PC-3 (cell line): Measurements from ENCODE around the gene CORO2A. TPM values are rescaled to one million over a fixed set of nuclear protein-coding genes. Genes with fewer than 3 reads are reported as not detected.

ENCODE experiments used
- ATAC-seq: fragments of 200-7000 bp; cut with Tn5 transposase; 2 replicates; pipeline ENCODE4 v1.9.1; 2020; ENCODE audit warnings: mild to moderate bottlenecking, moderate library complexity
- BruUV-seq: library from RNA; stranded (reverse); fragments of 400-500 nt; replicated peaks from 2 replicates; lab custom pipeline; 2021; lab: Mats Ljungman, UMichigan
- CTCF ChIA-PET: fragments of 300-600 bp; sonication (Branson Sonifier 250); formaldehyde crosslinking; loops from one replicate; lab custom pipeline; 2022; ENCODE audit warnings: antibody characterized with exemption; lab: Charles Lee
- POLR2A ChIA-PET: fragments of 300-600 bp; sonication (Branson Sonifier 250); formaldehyde crosslinking; loops from one replicate; lab custom pipeline; 2022; ENCODE audit warnings: antibody characterized with exemption; ENCODE audit not compliant: unreplicated experiment; lab: Charles Lee
- DNase-seq: peaks from one replicate; pipeline ENCODE4 v3.0.0-alpha.2; 2015
- H2AFZ ChIP-seq: fragments of 300-600 bp; sonication (generic); 2 replicates; pipeline ENCODE4 v1.6.0; 2016; ENCODE audit warnings: antibody characterized with exemption, low read length
- H3F3A ChIP-seq: fragments of 300-600 bp; sonication (generic); one replicate; pipeline ENCODE4 v1.6.0; 2017; ENCODE audit warnings: antibody characterized with exemption, low read length, control low read depth, mild to moderate bottlenecking; ENCODE audit not compliant: unreplicated experiment
- H3K27ac ChIP-seq: fragments of 300-600 bp; sonication (generic); 2 replicates; pipeline ENCODE4 v1.5.1; 2016; ENCODE audit warnings: mild to moderate bottlenecking, low read length
- H3K27me3 ChIP-seq: fragments of 300-600 bp; sonication (generic); 2 replicates; pipeline ENCODE4 v1.6.1; 2016; ENCODE audit warnings: low read length, mixed read lengths
- H3K36me3 ChIP-seq: fragments of 300-600 bp; sonication (generic); 2 replicates; pipeline ENCODE4 v1.6.1; 2016; ENCODE audit warnings: low read depth, mixed run types, low read length, mixed read lengths
- H3K4me1 ChIP-seq: fragments of 300-600 bp; sonication (generic); 2 replicates; pipeline ENCODE4 v1.5.1; 2016; ENCODE audit warnings: low read length; ENCODE audit not compliant: insufficient read depth
- H3K4me2 ChIP-seq: fragments of 300-600 bp; sonication (generic); 2 replicates; pipeline ENCODE4 v1.6.0; 2016; ENCODE audit warnings: low read length
- H3K4me3 ChIP-seq: fragments of 300-600 bp; sonication (generic); 2 replicates; pipeline ENCODE4 v1.5.1; 2016; ENCODE audit warnings: mild to moderate bottlenecking, low read length, mixed read lengths
- H3K79me2 ChIP-seq: fragments of 300-600 bp; sonication (generic); 2 replicates; pipeline ENCODE4 v1.6.1; 2017; ENCODE audit warnings: low read length, mixed read lengths
- H3K9ac ChIP-seq: fragments of 300-600 bp; sonication (generic); 2 replicates; pipeline ENCODE4 v1.6.0; 2016; ENCODE audit warnings: mild to moderate bottlenecking, low read length
- H3K9me2 ChIP-seq: fragments of 300-600 bp; sonication (generic); replicated peaks from 2 replicates; pipeline ENCODE4 v1.6.1; 2016; ENCODE audit warnings: mixed run types, low read length, mixed read lengths
- H3K9me3 ChIP-seq: fragments of 300-600 bp; sonication (generic); 2 replicates; pipeline ENCODE4 v1.6.1; 2016; ENCODE audit warnings: low read length, mixed read lengths
- H4K20me1 ChIP-seq: fragments of 300-600 bp; sonication (generic); 2 replicates; pipeline ENCODE4 v1.6.1; 2016; ENCODE audit warnings: low read length, mixed read lengths
- CTCF ChIP-seq: fragments of 300-600 bp; sonication (generic); conservative IDR thresholded peaks from 2 replicates; pipeline ENCODE4 v1.5.1; 2017; ENCODE audit warnings: antibody characterized with exemption, low read depth, mild to moderate bottlenecking, low read length
- EZH2 ChIP-seq: fragments of 300-600 bp; sonication (generic); IDR thresholded peaks from one replicate; pipeline ENCODE4 v1.6.1; 2017; ENCODE audit warnings: antibody characterized with exemption, mild to moderate bottlenecking, low read length; ENCODE audit not compliant: unreplicated experiment
- EZH2phosphoT487 ChIP-seq: fragments of 300-600 bp; sonication (generic); IDR thresholded peaks from 2 replicates; pipeline ENCODE4 v1.6.1; 2018; ENCODE audit warnings: mild to moderate bottlenecking, antibody characterized with exemption, low read length, borderline replicate concordance
- intact Hi-C: fragments of 100-400 bp; cut with micrococcal nuclease; formaldehyde crosslinking; loops from 2 replicates; pipeline ENCODE4 v1.9.0; 2023
- total RNA-seq: library from RNA; depleted of rRNA; stranded (reverse); fragments of >200 nt; gene quantifications from 2 replicates; pipeline ENCODE4 v1.2.3, GENCODE V29; 2014

CORO2A gene
- total RNA-seq, 1 experiment from 2014 or later: 2.2 TPM

GRCh38 chr9:98157372-98157771, 35.1 kb downstream of the CORO2A start:
- POLR2A ChIA-PET: no interaction called here
- no TSS peak for BruUV-seq

GRCh38 chr9:98154678-98155077, 37.8 kb downstream of the CORO2A start:
- intact Hi-C loops: loop anchor here (5.0 kb wide), 1 partner anchor 32 kb away; no protein-coding TSS in a partner anchor
- Histone ChIP-seq H3F3A (no peaks in the 10 kb centered on the region), H3K27me3 (no peaks in the 10 kb centered on the region), H2AFZ (no peak overlapping the region), H4K20me1 (no peaks in the 10 kb centered on the region), H3K9ac (no peak overlapping the region), H3K27ac (no peak overlapping the region), H3K9me2 (no peaks in the 10 kb centered on the region), H3K4me2 (peak overlapping the region; percentile 59), H3K4me1 (peaks cover 34% of the 10 kb centered on the region), H3K9me3 (no peaks in the 10 kb centered on the region), H3K79me2 (no peaks in the 10 kb centered on the region), H3K36me3 (no peaks in the 10 kb centered on the region), H3K4me3 (no peak overlapping the region)
- ChIA-PET POLR2A (no interaction called here), CTCF (no interaction called here)
- no TSS peak for BruUV-seq
- DNase-seq (peak; percentile 82), ATAC-seq (peak; percentile 34; the same call in 1 of the 2 replicates)
- no peak for TF ChIP-seq EZH2phosphoT487
- no peak for TF ChIP-seq EZH2
- no peak for TF ChIP-seq CTCF

More at GRCh38 chr9:98157372-98157771, 35.1 kb downstream of the CORO2A start:
- H3K79me2 ChIP-seq: no peaks in the 10 kb centered on the region
- no peak overlapping the region for H2AFZ ChIP-seq
- intact Hi-C loops: loop anchor here (5.0 kb wide), 1 partner anchor 35 kb away; no protein-coding TSS in a partner anchor
- H3K9ac ChIP-seq: no peak overlapping the region
- TF ChIP-seq EZH2phosphoT487: no peak
- no peak for TF ChIP-seq EZH2
- TF ChIP-seq CTCF: no peak
- no peaks in the 10 kb centered on the region for H4K20me1 ChIP-seq
- DNase-seq (no peak), ATAC-seq (no peak)
- no peaks in the 10 kb centered on the region for H3K9me3 ChIP-seq
- H3K9me2 ChIP-seq: no peaks in the 10 kb centered on the region
- CTCF ChIA-PET: no interaction called here
- peaks cover 34% of the 10 kb centered on the region for H3K4me1 ChIP-seq
- H3K4me3 ChIP-seq: no peak overlapping the region
- peak overlapping the region; percentile 17; the same call in 1 of the 2 replicates for H3K4me2 ChIP-seq
- H3K27me3 ChIP-seq: no peaks in the 10 kb centered on the region
- H3K27ac ChIP-seq: peak overlapping the region; percentile 8; the same call in 1 of the 2 replicates
- H3K36me3 ChIP-seq: no peaks in the 10 kb centered on the region
- no peaks in the 10 kb centered on the region for H3F3A ChIP-seq

- Histone ChIP-seq H4K20me1 (no peaks in the 10 kb centered on the region), H3K4me3 (no peak overlapping the region), H3K9me3 (no peaks in the 10 kb centered on the region), H3K4me2 (no peak overlapping the region), H3K79me2 (no peaks in the 10 kb centered on the region), H3K36me3 (no peaks in the 10 kb centered on the region), H3K27ac (no peak overlapping the region), H2AFZ (no peak overlapping the region), H3K9me2 (no peaks in the 10 kb centered on the region), H3K4me1 (peaks cover 21% of the 10 kb centered on the region), H3F3A (no peaks in the 10 kb centered on the region), H3K9ac (no peak overlapping the region), H3K27me3 (no peaks in the 10 kb centered on the region)
- ATAC-seq (no peak), DNase-seq (no peak)
- ChIA-PET CTCF (no interaction called here), POLR2A (no interaction called here)
- TF ChIP-seq CTCF: no peak
- no peak for TF ChIP-seq EZH2
- TF ChIP-seq EZH2phosphoT487: no peak
- no TSS peak for BruUV-seq
- intact Hi-C loops: no loop called here
Measured at GRCh38 chr9:98152526-98152925, 39.9 kb downstream of the CORO2A start.
